Measurements from ENCODE around the gene LCN1. TPM values are rescaled to one million over a fixed set of nuclear protein-coding genes. Genes with fewer than 3 reads are reported as not detected.
A peak's percentile ranks its signal among the peaks of the same experiment; 100 is the strongest.

Gene LCN1
- total RNA-seq, 6 donors from 2014 or later = not detected

DNA sequence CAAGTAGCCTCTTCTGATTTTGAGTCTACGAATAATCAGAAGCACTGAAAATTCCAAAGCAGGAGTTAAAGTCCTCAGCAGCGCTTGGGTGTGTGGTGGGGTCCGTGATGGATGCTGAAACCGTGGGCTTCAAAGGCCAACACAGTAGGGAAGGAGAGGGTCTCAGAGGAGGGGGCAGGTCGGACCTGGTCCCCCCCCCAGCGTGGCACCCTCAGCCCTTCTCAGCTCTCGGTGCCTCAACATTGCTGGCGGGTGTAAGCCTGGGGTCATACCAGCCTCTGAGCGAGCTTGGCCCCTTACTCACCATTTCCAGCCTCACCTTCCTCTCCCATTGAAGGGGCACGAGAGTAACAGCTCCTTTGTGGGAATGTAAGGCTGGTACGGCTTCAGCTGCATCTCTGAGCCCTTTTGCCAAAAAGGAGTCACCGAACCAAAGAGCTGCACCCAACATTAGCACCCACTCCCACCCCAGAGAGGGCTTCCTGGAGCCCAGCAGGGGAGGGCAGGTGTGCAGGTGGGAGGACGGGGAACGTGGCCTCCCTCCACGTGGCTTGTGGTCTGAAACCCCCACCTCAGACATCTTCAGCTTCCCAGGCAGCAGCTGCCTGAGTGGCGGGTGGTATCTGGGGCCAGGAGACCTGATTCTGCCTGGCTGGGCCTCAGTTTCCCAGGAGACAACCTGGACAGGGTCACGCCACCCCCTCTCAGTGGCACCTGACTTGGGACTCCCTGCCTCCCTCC is 6.7 kb upstream of the LCN1 start:
- ATAC-seq (ENCODE audit: low FRiP score in 2 of 2) (no peak), DNase-seq (peak in 1 of 2 donors; percentile 6)
- Histone ChIP-seq H3K36me3 (no peaks in the 10 kb centered on the region), H3K27ac (no peak overlapping the region), H3K27me3 (no peaks in the 10 kb centered on the region), H3K9me3 (no peaks in the 10 kb centered on the region), H3K4me1 (no peaks in the 10 kb centered on the region), H3K4me3 (no peak overlapping the region)
- TF ChIP-seq EP300 (IDR thresholded peaks at IDR 0.05) (no peak), POLR2AphosphoS5 (IDR thresholded peaks at IDR 0.05) (no peak), POLR2A (IDR thresholded peaks at IDR 0.05) (no peak)
- TF ChIP-seq, protein P1, sequence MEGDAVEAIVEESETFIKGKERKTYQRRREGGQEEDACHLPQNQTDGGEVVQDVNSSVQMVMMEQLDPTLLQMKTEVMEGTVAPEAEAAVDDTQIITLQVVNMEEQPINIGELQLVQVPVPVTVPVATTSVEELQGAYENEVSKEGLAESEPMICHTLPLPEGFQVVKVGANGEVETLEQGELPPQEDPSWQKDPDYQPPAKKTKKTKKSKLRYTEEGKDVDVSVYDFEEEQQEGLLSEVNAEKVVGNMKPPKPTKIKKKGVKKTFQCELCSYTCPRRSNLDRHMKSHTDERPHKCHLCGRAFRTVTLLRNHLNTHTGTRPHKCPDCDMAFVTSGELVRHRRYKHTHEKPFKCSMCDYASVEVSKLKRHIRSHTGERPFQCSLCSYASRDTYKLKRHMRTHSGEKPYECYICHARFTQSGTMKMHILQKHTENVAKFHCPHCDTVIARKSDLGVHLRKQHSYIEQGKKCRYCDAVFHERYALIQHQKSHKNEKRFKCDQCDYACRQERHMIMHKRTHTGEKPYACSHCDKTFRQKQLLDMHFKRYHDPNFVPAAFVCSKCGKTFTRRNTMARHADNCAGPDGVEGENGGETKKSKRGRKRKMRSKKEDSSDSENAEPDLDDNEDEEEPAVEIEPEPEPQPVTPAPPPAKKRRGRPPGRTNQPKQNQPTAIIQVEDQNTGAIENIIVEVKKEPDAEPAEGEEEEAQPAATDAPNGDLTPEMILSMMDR (IDR thresholded peaks at IDR 0.05) = no peak
- 76% methylated on average over 10 to 17 of the region's 17 CpGs for WGBS, 2 donors

GRCh38 chr9:135515083-135515951 is 5.9 kb upstream of the LCN1 start:
- H3K9me3 ChIP-seq = no peaks in the 10 kb centered on the region
- peak; percentile 19 to 74 for DNase-seq
- no peak overlapping the region for H3K27ac ChIP-seq
- no peaks in the 10 kb centered on the region for H3K4me1 ChIP-seq
- H3K36me3 ChIP-seq = no peaks in the 10 kb centered on the region
- peak in 1 of 2 donors; percentile 29 for ATAC-seq (ENCODE audit: low FRiP score in 2 of 2)
- H3K27me3 ChIP-seq = no peaks in the 10 kb centered on the region
- TF ChIP-seq, protein P1 (IDR thresholded peaks at IDR 0.05) = no peak
- TF ChIP-seq EP300 (IDR thresholded peaks at IDR 0.05) (no peak), POLR2AphosphoS5 (IDR thresholded peaks at IDR 0.05) (no peak), POLR2A (IDR thresholded peaks at IDR 0.05) (no peak)
- no peak overlapping the region for H3K4me3 ChIP-seq
- WGBS, 2 donors = 81 to 90% methylated on average over 17 to 31 of the region's 31 CpGs

- no peak for ATAC-seq (ENCODE audit: low FRiP score in 2 of 2)
- 48 to 67% methylated on average over 13 to 25 of the region's 25 CpGs for WGBS, 2 donors
- TF ChIP-seq POLR2A (IDR thresholded peaks at IDR 0.05) = no peak
- TF ChIP-seq, protein P1 (IDR thresholded peaks at IDR 0.05) = no peak
- no peak for TF ChIP-seq POLR2AphosphoS5 (IDR thresholded peaks at IDR 0.05)
- TF ChIP-seq EP300 (IDR thresholded peaks at IDR 0.05) = no peak
- Histone ChIP-seq H3K27me3 (no peaks in the 10 kb centered on the region), H3K4me3 (no peak overlapping the region), H3K9me3 (no peaks in the 10 kb centered on the region), H3K36me3 (no peaks in the 10 kb centered on the region), H3K4me1 (no peaks in the 10 kb centered on the region), H3K27ac (no peak overlapping the region)
- DNase-seq = peak; percentile 5 to 38
Measured at GRCh38 chr9:135516132-135516860, 4.9 kb upstream of the LCN1 start.

- TF ChIP-seq POLR2A (IDR thresholded peaks at IDR 0.05) (no peak), POLR2AphosphoS5 (IDR thresholded peaks at IDR 0.05) (no peak), EP300 (IDR thresholded peaks at IDR 0.05) (no peak)
- TF ChIP-seq, protein P1 (IDR thresholded peaks at IDR 0.05) = no peak
- H3K36me3 ChIP-seq = no peaks in the 10 kb centered on the region
- H3K9me3 ChIP-seq = no peaks in the 10 kb centered on the region
- H3K4me3 ChIP-seq = no peak overlapping the region
- no peak overlapping the region for H3K27ac ChIP-seq
- H3K27me3 ChIP-seq = no peaks in the 10 kb centered on the region
- DNase-seq (peak; percentile 9 to 70), ATAC-seq (ENCODE audit: low FRiP score in 2 of 2) (no peak)
- no peaks in the 10 kb centered on the region for H3K4me1 ChIP-seq
- WGBS, 2 donors = 92 to 94% methylated on average over 23 to 24 of the region's 24 CpGs
Measured at GRCh38 chr9:135517407-135517822, 3.8 kb upstream of the LCN1 start.

Measured in upper lobe of left lung (tissue), 6 donors.